Measurements from ENCODE around the gene IGSF21. TPM values are rescaled to one million over a fixed set of nuclear protein-coding genes. Genes with fewer than 3 reads are reported as not detected.

The IGSF21 gene
- total RNA-seq, 2 experiments from 2014 or later, result not detected

DNA sequence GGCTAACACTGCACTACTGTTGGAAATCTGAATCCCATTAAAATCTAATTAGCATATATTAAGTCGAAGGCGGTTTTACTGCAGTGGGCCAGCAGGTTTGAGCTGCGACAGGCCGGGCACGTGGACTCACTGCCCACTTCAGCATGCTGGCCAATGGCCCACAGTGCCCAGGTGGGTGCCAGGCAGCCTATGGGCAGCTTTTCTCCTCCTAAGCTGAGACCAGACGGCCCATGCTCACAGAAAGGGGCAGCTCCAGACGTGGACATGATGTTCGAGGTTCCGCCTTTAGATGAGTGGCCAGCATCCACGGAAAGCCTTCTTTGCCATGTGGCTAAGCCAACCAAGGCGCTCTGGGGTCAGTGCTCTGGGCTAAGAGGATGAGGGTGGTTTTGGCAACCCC, 283.4 kb downstream of the IGSF21 start:
- intact Hi-C loops (cut with DNase I, micrococcal nuclease), result no loop called here
- Histone ChIP-seq H3K27me3 (ENCODE audit: control insufficient read depth in 1 of 2, insufficient read depth in 2 of 2, low read length in 2 of 2) (no peaks in the 10 kb centered on the region), H3K36me3 (ENCODE audit: insufficient read depth, low read length) (no peaks in the 10 kb centered on the region), H3K4me3 (ENCODE audit: low read length) (no peak overlapping the region), H3K4me1 (ENCODE audit: insufficient read depth, low read length) (no peaks in the 10 kb centered on the region), H3K27ac (ENCODE audit: low read depth in 1 of 2, low read length in 2 of 2) (no peak overlapping the region), H3K9me3 (ENCODE audit: control insufficient read depth in 1 of 2, insufficient read depth in 1 of 2, low read length in 2 of 2) (peaks cover 0 to 7% of the 10 kb centered on the region in 2 experiments)
- H3K4me1 Mint-ChIP-seq (ENCODE audit: low read depth), result no peaks in the 10 kb centered on the region
- H3K36me3 Mint-ChIP-seq (ENCODE audit: low read depth), result no peaks in the 10 kb centered on the region
- TF ChIP-seq, protein P1, sequence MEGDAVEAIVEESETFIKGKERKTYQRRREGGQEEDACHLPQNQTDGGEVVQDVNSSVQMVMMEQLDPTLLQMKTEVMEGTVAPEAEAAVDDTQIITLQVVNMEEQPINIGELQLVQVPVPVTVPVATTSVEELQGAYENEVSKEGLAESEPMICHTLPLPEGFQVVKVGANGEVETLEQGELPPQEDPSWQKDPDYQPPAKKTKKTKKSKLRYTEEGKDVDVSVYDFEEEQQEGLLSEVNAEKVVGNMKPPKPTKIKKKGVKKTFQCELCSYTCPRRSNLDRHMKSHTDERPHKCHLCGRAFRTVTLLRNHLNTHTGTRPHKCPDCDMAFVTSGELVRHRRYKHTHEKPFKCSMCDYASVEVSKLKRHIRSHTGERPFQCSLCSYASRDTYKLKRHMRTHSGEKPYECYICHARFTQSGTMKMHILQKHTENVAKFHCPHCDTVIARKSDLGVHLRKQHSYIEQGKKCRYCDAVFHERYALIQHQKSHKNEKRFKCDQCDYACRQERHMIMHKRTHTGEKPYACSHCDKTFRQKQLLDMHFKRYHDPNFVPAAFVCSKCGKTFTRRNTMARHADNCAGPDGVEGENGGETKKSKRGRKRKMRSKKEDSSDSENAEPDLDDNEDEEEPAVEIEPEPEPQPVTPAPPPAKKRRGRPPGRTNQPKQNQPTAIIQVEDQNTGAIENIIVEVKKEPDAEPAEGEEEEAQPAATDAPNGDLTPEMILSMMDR (IDR thresholded peaks at IDR 0.05), result no peak
- ChIA-PET CTCF (no interaction called here), POLR2A (no interaction called here)
- H3K27me3 Mint-ChIP-seq, result peaks cover 32% of the 10 kb centered on the region
- no peak for DNase-seq
- no peak for ATAC-seq (ENCODE audit: poor library complexity)
- H3K4me3 Mint-ChIP-seq, result no peak overlapping the region
- H3K27ac Mint-ChIP-seq, result no peak overlapping the region
- H3K9me3 Mint-ChIP-seq, result no peaks in the 10 kb centered on the region

DNA sequence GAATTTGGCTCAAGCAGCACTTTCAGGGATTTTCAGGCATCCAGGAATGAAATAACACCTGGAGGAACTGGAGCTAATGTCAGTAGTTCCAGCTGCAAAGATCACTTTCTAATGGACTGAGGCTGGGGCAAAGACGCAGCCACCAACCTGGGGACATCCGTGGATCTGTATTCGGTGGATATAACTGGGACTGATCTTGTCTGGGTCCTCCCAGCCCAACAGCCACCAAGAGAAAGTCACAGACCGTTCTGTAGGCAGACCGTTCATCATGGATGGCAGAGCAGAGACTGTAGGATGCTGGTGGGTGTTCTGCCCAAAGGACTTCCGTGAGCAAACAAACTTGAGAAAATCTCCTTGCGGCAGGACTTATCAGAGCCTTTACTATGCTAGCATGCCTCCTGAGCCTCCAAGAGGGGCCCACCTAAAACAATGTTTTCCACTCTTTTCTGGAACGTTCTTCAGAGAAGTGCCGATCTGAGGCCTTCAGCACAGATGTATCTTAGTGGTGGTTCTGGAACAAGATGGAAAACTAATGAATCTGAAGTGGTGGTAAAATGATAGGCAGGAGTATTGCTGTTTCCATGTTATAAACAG, 287.1 kb downstream of the IGSF21 start:
- ATAC-seq (ENCODE audit: poor library complexity) (no peak), DNase-seq (no peak)
- H3K4me1 Mint-ChIP-seq (ENCODE audit: low read depth), result no peaks in the 10 kb centered on the region
- Histone ChIP-seq H3K27me3 (ENCODE audit: control insufficient read depth in 1 of 2, insufficient read depth in 2 of 2, low read length in 2 of 2) (peaks cover 0 to 13% of the 10 kb centered on the region in 2 experiments), H3K4me3 (ENCODE audit: low read length) (no peak overlapping the region), H3K27ac (ENCODE audit: low read depth in 1 of 2, low read length in 2 of 2) (no peak overlapping the region), H3K4me1 (ENCODE audit: insufficient read depth, low read length) (no peaks in the 10 kb centered on the region), H3K9me3 (ENCODE audit: control insufficient read depth in 1 of 2, insufficient read depth in 1 of 2, low read length in 2 of 2) (peaks cover 0 to 12% of the 10 kb centered on the region in 2 experiments), H3K36me3 (ENCODE audit: insufficient read depth, low read length) (no peaks in the 10 kb centered on the region)
- no peaks in the 10 kb centered on the region for H3K9me3 Mint-ChIP-seq
- ChIA-PET POLR2A (no interaction called here), CTCF (no interaction called here)
- TF ChIP-seq, protein P1 (IDR thresholded peaks at IDR 0.05), result no peak
- H3K36me3 Mint-ChIP-seq (ENCODE audit: low read depth), result no peaks in the 10 kb centered on the region
- intact Hi-C loops (cut with DNase I, micrococcal nuclease), result no loop called here
- no peak overlapping the region for H3K27ac Mint-ChIP-seq
- peaks cover 36% of the 10 kb centered on the region for H3K27me3 Mint-ChIP-seq
- no peak overlapping the region for H3K4me3 Mint-ChIP-seq

DNA sequence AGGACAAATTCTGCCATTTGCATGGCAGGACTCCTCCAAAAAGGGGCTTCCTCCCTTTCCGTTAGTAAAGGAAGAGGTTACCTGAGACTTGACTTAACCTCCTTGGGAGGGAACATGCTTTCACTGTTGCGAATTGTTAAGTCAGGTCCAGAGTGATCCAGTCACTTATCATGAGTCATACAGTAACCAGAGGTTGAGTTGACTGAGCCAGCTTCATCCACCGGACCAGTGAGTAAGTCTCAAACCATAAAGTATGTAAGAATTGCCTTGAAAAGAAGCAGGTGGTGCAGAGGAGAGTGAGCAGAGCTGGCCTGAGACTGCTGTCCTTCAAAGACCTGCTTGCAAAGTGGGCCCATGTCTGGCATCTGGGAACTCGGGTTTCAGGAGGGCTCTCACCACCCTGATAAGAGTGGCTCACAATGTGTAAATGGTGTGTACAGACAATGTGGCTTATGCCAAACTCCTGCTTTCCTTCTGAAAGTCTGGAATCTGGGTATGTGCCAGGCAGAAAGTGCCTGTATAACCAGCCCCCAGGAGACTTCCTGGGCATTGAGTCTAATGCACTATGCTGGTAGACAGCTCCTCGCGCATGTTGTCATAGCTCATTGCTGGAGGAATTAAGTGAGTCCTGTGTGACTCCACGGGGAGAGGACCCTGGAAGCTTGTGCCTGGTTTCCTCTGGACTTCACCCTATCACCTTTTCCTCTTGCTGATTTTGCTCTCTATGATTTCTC, 288.8 kb downstream of the IGSF21 start:
- no peaks in the 10 kb centered on the region for H3K9me3 Mint-ChIP-seq
- no peaks in the 10 kb centered on the region for H3K36me3 ChIP-seq (ENCODE audit: insufficient read depth, low read length)
- peaks cover 47% of the 10 kb centered on the region for H3K27me3 Mint-ChIP-seq
- DNase-seq, result no peak
- TF ChIP-seq, protein P1 (IDR thresholded peaks at IDR 0.05), result no peak
- no peak overlapping the region for H3K4me3 Mint-ChIP-seq
- H3K9me3 ChIP-seq (ENCODE audit: control insufficient read depth in 1 of 2, insufficient read depth in 1 of 2, low read length in 2 of 2), result peaks cover 0 to 5% of the 10 kb centered on the region in 2 experiments
- no peaks in the 10 kb centered on the region for H3K4me1 ChIP-seq (ENCODE audit: insufficient read depth, low read length)
- ChIA-PET CTCF (no interaction called here), POLR2A (no interaction called here)
- H3K4me1 Mint-ChIP-seq (ENCODE audit: low read depth), result no peaks in the 10 kb centered on the region
- no peak overlapping the region for H3K4me3 ChIP-seq (ENCODE audit: low read length)
- no peak overlapping the region for H3K27ac Mint-ChIP-seq
- no peak overlapping the region for H3K27ac ChIP-seq (ENCODE audit: low read depth in 1 of 2, low read length in 2 of 2)
- intact Hi-C loops (cut with DNase I, micrococcal nuclease), result no loop called here
- peaks cover 0 to 13% of the 10 kb centered on the region in 2 experiments for H3K27me3 ChIP-seq (ENCODE audit: control insufficient read depth in 1 of 2, insufficient read depth in 2 of 2, low read length in 2 of 2)
- ATAC-seq (ENCODE audit: poor library complexity), result no peak
- H3K36me3 Mint-ChIP-seq (ENCODE audit: low read depth), result no peaks in the 10 kb centered on the region

Data from CD4-positive, alpha-beta T cell (primary cell).